GM19397 (cell line): ENCODE measurements around the gene CERS6.
"Not testable (repeated sequence)": the region's sequence is repeated elsewhere in the genome, so short reads cannot be mapped to it uniquely, and the experiment has no call there.

Experiments used
- ATAC-seq: cut with Tn5 transposase; IDR thresholded peaks from one replicate; pipeline ENCODE4 v1.9.1; 2021; ENCODE audit warnings: mild to moderate bottlenecking, moderate library complexity; ENCODE audit not compliant: unreplicated experiment

CERS6 gene

DNA sequence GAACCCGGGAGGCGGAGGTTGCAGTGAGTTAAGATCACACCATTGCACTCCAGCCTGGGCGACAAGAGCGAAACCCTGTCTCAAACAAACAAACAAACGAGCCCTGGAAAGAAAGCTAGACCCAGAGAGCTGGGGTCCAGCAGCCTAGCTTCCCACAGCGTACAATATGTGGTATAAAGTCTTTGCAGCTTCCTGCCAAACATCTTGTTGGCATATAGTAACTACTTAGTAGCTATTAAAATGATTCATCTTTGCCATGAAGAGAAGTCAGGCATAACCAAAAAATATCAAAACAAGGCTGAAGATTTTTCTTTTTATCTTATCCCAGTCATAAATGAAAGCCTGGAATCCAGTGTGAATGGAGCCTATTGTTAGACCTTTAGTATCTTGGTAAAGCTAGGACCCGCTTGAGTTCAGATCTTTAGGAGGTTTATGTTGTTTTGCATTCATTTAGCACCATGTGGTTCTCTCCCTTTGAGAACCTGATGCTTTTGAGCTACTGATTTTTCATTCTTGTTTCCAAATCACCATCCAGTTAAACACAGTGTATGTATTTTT is 206.7 kb downstream of the CERS6 start:
- no peak for ATAC-seq

DNA sequence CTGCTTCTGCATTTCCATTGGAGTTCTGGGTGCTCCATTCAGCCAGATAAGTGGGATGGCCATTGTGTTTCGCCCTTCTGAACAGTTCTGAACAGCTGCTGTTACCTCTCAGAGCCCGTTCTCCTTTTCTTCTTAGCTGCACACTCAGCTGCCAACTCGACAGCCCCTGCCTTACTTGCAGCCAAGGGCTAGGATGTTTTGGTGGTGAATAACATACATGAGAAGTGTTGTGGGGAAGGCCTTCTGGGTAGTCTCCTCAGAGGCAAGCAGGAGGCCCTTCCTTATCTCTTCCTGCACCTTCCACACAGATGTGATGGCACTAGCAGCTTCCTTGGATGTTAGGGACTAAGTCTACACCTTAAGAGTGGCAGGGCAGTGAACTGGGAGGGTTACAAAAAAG is 207.9 kb downstream of the CERS6 start:
- no peak for ATAC-seq

DNA sequence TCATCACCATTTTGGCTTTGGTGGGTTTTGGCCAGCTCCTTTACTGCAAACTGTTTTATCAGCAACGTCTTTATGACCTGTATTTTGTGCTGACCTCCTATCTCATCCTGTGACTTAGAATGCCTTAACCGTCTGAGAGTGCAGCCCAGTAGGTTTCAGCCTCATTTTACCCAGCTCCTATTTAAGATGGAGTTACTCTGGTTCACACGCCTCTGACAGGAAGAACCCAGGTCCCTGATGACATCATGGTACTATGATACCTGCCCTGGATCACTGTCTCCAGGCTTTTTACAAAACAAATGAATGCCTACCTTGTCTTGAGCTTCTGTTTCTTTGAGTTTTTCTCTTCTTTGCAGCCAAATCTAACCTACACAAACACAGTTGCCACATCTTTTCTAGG is 208.6 kb downstream of the CERS6 start:
- ATAC-seq: not testable (repeated sequence)

DNA sequence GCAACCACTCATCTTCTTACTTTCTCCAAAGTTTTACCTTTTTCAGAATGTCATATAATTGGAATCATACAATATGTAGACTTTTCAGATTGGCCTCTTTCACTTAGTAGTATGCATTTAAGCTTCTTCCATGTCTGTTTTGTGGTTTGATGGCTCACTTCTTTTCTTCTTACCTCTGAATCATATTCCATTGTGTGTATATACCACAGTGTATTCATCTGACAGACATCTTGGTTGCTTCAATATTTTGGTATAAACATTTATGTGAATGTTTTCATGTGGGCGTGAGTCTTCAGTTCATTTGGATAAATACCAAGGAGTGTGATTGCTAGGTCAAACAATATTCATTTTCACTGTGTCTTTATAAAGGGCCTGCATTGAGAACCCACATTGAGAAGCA is 210.3 kb downstream of the CERS6 start:
- no peak for ATAC-seq

DNA sequence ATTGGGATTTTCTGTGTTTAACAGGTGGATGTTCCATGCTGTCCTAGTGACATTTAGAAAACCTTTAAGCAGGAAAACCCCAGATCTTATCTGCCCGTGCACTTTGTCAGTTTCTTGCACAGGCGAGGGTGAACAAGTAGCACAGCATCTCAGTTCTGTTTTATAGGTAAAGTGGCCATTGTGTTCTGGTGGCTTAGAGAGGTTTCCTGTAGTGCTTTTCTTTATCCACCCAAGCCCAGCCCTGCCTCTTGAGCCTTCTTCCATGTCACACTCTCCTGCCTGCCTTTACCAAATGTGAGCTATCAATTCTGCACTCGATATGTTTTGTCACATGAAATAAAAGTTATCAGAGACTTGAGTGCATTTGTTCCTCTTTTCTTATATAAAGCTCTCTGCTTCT is 211.1 kb downstream of the CERS6 start:
- no peak for ATAC-seq

DNA sequence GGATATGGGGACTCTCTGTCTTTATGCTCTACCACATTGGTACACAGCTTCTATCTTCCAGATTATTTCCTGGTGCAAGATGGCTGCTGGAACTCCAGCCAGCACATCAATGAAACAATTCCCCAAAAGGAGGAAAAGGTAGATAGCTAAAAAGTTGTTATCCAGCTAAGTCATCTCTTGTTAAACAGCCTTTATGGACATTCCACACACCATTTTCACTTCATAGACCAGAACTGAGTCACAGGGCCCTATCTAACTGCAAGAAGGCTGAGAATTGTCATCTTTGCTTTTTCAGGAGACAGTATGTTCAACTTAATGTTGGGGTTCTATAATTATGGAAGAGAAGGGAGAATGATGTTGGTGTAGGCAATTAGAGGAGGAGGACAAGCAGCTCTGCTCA is 213.1 kb downstream of the CERS6 start:
- ATAC-seq: no peak

DNA sequence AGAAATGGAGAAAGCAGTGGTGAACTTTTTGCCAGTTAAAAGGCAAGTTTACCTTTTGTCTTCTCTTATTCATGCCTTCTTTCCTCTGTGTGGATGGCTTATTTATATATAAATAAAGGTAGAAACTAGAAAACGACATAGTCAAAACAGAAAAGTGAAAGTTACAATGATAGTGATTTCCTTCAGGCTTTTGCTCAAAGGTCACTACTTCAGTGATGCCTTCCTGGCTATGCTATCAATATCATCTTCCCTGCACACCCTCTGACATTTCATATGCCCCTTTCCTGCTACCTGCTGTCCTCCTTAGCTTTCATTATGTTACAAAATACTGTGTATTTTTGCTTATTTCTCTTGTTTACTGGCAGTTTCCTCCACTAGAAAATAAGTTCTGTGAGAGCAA is 214.4 kb downstream of the CERS6 start:
- ATAC-seq: no peak

DNA sequence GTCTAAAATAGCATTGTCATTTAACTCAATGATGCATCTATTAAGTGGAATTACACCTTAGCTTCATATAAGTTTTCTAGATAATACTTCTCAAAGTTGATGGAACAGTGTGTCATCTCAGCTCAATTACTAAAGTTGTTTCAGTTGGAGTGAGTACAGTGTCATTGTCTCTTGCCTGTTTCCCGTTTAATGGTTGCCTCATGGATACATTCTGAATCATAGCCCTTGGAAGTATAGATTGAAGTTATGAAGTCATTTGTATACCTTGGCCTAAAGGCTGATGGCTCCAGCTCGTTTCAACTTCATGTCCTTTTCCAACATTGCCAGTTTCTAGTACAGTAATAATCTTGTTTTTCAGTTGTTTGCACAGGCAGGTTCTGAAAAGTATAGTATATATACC is 215.9 kb downstream of the CERS6 start:
- no peak for ATAC-seq

DNA sequence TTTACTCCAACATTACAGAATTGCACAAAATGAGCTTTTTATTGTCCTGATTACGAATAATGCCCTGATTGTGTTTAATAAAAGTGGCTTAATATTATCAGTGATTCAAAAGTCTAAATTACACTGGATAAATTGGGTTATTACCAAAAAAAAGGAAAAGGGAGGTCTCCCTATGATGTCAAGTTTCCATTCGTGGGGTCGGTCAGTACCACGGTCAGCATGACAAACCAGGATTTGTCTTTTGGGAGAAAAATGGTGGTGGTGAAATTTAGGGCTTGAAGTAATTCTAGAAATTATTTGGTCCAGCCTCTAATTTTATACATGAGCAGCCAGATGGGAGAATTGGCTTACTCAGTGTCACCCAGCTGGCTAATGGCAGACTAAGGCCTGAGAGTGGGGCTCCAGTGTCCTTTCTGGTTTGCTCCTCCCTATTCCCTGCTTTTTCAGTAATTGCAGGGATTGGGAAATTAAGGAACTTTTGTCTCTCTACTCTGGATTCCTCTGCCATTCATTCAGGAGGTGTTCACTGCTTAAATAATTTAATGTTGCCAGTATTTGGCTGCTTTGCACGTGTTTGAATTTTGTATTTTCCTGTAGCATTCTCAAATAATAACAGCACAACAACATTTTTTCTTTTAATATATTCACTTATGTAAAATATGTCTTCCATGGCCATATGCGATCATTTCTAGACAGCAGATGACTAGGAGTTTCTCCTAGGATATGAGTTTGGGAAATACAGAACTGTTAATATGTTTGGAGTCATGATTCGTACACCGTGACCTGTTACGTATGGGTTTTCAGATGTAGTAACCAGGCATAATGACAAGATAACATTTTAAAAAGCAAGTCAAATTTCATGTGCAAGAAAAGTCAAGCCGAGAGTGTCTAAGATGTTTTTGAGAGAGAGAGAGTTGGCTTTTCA is 217.5 kb downstream of the CERS6 start:
- no peak for ATAC-seq

DNA sequence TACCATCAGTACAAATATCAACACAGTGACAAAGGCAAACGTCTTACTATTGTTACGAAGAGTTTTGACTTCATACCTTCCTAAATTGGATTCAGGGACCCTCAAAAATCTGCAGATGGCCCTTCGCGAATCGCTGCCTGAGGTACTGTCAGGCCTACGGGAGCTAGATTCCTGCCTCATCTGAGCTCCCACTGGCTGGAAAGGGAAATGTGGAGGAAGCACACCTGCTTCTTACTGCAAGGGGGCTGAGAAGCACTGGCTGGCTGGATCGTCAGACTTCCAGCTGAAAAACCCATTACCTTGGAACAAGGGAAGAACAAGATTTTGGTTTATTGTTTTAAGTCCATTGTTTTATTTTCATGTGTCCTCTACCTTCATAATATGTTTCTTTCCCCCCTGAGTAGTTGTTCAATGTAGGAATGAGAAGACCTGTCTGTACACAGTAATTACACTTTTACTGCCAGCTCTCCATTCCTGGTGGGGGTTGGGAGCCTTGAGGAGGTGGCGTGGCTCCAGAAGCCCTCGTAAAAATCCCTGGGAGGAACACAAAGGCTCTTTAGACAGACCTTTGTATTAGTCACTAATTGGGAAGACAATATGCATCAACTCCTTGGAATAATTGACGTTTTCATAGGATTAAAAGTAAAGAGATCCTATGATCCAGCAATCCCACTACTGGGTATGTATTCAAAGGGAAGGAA is 222.2 kb downstream of the CERS6 start:
- no peak for ATAC-seq

DNA sequence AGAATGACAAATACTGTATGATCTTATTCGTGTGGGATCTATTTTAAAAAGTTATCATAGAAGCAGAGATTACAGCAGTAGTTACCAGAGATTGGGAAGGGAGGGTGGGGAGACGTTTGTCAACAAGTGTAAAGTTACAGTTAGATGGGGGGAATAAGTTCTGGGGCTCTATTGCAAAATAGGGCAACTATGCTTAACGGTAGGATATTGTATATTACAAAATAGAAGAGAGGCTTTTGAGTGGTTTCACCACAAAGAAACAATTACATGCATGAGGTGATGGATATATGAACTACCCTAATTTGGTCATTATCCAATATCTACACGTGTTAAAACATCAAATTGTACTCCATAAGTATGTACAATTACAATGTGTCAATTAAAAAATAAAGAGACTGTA is 223.0 kb downstream of the CERS6 start:
- no peak for ATAC-seq

DNA sequence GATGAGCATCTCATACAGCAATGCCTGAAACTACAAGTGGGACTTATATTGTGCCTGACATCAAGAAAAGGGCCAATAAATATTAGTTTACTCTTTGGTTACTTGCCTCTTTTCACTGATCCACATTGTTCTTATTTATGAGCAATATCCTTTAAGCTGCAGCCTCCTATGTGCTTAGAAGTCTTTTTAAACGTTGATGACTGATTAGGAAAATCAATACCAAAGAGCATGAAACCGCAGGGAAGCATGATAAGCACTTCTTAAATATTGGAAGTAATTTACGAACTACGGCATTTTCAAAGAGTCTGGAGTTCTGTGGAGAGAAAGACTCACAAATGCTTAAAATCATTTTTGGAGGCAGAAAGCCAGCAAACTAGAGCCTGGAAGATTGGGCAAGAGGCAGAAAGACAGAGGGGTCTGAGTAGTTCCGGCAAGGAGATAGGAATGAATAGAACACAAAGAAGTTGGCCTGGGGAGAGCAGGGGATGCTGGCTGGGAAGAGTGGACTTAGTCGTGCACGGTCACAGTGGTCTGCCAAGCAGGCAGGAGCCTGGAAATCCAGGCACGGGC is 223.8 kb downstream of the CERS6 start:
- ATAC-seq: no peak

DNA sequence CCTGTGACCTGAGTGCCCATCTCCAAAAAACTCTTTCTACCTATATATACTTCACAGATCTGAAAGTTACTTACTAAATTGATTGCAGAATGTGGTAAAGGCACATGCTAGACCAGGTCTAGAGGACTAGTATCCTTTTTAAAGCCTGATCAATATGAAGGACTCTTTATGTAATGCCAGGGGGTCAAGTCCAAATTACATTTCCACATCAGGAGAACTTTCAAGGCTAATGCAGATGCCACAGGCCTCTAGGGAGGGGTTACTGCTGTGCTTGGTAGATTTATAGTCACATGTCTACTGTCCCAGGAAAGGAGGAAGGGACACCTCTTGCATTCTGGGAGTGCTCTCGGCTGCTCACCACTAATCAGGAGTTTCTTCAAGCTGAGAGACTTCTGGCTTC is 227.9 kb downstream of the CERS6 start:
- ATAC-seq: no peak

DNA sequence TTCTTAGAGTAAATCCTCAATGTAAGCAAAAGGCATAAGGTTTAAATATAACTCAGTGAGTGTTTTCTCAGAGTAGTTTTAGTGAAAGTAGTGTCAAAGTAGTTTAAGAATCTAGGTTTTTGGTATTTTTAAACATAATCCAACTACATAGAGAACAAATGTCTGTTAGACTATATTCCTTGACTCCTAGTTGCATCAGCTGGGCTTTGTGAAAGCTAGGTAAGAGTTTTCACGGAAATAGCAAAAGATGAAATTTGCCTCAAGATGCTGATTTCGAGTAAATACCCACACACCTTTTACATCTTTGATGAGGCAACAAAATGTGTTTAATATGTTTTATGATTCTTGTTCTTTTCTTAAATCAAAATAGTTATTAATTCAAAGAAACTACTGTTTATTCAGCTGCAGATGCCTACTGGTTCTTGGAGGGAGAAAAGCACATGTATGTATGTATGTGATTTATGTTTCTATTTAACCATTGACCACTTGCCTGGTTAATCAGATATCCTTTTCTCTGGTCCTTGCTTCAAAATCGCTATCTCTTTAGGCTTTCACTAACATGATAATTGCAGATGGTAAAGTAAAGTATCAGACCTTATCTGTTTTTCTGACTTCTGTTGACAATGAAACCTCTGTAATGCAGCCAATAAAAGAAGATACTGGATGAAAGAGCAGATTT is 229.0 kb downstream of the CERS6 start:
- no peak for ATAC-seq

DNA sequence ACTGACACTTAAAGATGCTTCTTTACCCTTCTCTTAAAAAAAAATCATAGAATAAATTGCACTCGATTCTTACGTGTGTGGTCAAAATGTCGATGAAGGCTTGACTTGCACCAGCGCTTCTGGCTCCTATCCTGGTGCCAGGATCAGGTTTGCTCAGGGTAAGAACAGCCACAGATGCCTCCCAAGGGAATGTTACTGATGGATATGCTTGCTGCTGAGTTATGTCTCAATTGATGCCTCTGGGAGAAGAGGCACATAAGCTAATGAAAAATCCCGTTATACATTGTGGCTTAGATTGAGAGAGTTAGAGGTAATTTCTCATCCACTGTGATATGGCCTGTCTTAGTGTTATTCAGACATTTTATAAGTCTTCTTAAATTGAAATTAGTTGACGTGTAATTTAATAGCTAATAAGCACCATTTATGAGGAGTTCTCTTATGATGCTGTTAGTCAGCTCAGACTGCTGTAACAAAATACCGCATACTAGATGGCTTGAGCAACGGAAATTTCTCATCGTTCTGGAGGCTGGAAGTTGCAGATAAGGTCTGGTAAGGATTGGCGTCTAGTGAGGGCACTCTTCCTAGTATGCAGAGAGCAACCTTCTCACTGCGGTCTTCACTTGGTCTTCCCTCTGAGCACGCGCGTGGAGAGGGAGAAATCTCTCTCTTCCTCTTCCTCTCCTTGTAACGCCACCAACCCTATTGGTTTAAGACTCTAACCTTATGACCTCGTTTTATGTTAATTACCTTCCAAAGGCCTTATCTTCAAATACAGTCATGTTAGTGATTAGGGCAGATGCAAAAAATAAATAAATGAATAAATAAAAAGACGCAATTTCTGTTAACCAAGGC is 229.8 kb downstream of the CERS6 start:
- no peak for ATAC-seq

DNA sequence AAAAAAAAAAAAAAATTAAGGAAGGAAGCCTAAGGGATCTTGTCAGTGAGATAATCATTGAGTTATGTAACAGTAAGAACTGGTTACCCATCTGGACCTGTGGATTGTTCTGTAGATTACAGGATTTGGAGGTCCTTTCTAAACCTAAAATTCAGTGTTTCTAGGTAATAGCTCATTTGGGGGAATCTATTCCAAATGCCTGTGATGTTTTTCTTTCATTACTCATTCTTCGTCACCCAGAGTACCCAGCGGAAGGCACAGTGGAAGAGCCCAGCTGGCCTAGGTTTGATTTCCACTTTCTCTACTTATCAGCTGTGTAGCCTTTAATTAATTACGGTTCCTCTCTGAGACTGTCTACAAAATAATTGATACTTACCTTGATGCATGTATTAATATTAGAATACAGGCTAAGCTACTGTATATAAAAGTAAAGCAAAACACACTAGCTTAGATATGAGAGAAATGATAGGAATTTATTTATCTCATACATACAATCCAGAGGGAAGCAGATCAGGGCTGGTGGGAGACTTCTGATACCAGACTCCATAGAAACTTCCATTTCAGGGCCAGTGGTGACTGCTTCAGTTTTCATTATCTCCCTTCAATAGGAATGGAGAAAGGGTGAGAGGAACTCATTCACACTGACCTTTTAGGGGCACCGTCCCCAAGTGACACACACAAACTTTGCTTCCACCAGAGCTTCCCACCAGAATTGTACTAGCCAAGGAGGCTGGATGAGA is 230.6 kb downstream of the CERS6 start:
- no peak for ATAC-seq

DNA sequence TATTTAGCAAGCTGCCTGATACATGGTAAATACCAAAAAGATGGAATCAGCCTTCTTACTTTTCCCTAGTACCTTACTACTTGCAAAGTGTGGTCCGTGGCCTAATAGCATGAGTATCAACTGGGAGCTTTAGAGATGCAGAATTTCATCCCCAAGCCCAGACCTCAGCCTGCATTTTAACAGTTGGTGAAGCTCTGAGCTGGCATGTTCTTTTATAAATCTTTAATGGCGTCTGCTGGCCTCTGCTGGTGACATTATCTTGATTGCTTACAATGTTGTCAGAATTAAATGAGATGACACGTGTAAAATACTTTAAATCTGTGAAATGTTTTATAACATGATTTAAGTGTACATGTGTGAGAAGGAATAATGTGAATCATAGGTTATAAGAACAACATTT is 231.2 kb downstream of the CERS6 start:
- no peak for ATAC-seq

DNA sequence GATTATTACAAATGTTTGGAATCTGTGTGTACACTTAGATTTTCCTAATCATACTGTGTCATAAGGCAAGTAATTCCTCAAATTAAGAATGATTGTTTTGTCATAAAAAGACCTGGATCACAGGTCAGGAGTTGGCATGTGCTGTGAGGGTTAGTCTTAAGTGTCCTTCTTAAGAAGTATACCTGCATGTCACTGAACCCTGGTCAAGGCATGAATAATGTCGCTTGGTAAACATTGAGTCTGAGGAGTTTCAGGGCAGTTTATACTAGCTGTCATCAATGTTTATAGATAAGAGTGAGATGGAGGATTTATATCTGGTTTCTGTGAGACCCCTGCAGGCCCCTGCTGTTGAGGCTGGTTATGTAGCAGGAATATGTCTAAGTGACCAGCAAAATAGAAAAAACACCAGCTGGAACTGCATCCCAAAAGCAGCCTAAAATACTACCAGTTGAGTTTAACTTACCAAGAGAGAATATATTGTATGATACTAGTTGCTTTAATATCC is 234.4 kb downstream of the CERS6 start:
- ATAC-seq: no peak

DNA sequence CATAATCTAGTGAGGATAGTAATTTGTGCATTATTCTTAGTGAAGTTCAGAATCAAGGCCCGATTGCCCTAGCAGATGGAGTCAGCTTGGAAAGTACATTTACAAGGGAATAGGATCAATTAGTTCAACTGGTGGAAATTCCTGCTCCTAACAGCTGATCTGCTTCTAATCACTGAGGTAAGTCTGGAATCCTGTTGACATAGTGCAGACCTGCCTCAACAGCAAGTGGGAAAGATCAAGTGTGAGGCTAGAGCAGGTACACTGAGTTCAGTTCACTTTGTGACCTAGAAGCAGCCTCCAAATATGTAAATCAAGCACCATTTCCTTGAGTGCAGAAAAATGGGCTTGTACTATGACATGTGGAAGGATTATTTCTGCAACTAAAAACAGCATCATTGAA is 235.1 kb downstream of the CERS6 start:
- no peak for ATAC-seq
